Aorta (tissue), 5 donors: Measurements from ENCODE around the gene CITED4. TPM values are rescaled to one million over a fixed set of nuclear protein-coding genes. Genes with fewer than 3 reads are reported as not detected.
"Not testable (repeated sequence)": the region's sequence is repeated elsewhere in the genome, so short reads cannot be mapped to it uniquely, and the experiment has no call there.

Source experiments
- ATAC-seq: fragments of 200-7000 bp; cut with Tn5 transposase; one replicate; pipeline ENCODE4 v1.9.1; 2022; ENCODE audit warnings: moderate library complexity; ENCODE audit not compliant: low FRiP score
- DNase-seq, 2 donors: peaks; one replicate each; pipeline ENCODE4 v3.0.0-alpha.2; 2020
- H3K27ac ChIP-seq, 2 donors: one replicate each; pipeline ENCODE4 v1.5.1; 2013; ENCODE audit warnings: low read length in 2 of 2, mild to moderate bottlenecking in 2 of 2, moderate library complexity in 2 of 2, control low read depth in 1 of 2, inconsistent platforms in 1 of 2, low read depth in 1 of 2
- H3K27me3 ChIP-seq, 2 donors: one replicate each; pipeline ENCODE4 v1.6.1; 2013; ENCODE audit warnings: control low read depth in 1 of 2, low read length in 1 of 2, mild to moderate bottlenecking in 1 of 2, moderate library complexity in 1 of 2; ENCODE audit not compliant: insufficient read depth in 2 of 2, control insufficient read depth in 1 of 2
- H3K36me3 ChIP-seq, 2 donors: one replicate each; pipeline ENCODE4 v1.6.1; 2013; ENCODE audit warnings: control low read depth in 1 of 2, low read length in 1 of 2, mild to moderate bottlenecking in 1 of 2; ENCODE audit not compliant: insufficient read depth in 2 of 2, control insufficient read depth in 1 of 2
- H3K4me1 ChIP-seq, 2 donors: one replicate each; pipeline ENCODE4 v1.6.1; 2013; ENCODE audit warnings: low read length in 2 of 2, control low read depth in 1 of 2, mild to moderate bottlenecking in 1 of 2, moderate library complexity in 1 of 2; ENCODE audit not compliant: insufficient read depth in 2 of 2, control insufficient read depth in 1 of 2
- H3K4me3 ChIP-seq, 2 donors: one replicate each; pipeline ENCODE4 v1.5.1; 2013; ENCODE audit warnings: low read length in 2 of 2, control low read depth in 1 of 2, mild to moderate bottlenecking in 1 of 2
- H3K9me3 ChIP-seq: one replicate; pipeline ENCODE4 v1.6.1; 2013; ENCODE audit warnings: mild to moderate bottlenecking, low read length; ENCODE audit not compliant: control insufficient read depth
- WGBS, 2 donors: extraction: QIAGEN DNeasy Blood & Tissue Kit; methylation state at CpG; one replicate each; pipeline ENCODE4 v1.1.7; 2013; 5-methylcytosine and 5-hydroxymethylcytosine counted together
- intact Hi-C, 2 donors: fragments of 100-400 bp; cut with DNase I; formaldehyde crosslinking; loops; one replicate each; pipeline versions ENCODE4 v1.14.2 to v1.15.0; 2022
- polyA plus RNA-seq, 2 donors: library from polyadenylated mRNA; stranded (reverse); fragments of 200-250 nt; gene quantifications; one replicate each; pipeline ENCODE4 v1.2.3, GENCODE V29; 2013
- total RNA-seq, 2 donors: library from RNA; stranded (reverse); fragmentation: NEBNext Ultra II Directional; extraction: Animal tissue kit (Norgen Biotek cat#: 25700); gene quantifications; one replicate each; pipeline ENCODE4 v1.2.1, GENCODE V29; 2021
- donor health status: healthy with polysubstance abuse.
- donor health status: Bipolar disorder and iron deficiency.
- donor health status: DM: no; HTN: no; CAD: no.
- donor health status: DM: no; HTN: no; CAD: no.
- donor health status: DM: yes; HTN: yes; CAD: no.

CITED4 gene
- total and polyA plus RNA-seq, 4 donors: 4.0 to 19.0 (median 13.3) TPM

- DNase-seq: peak; percentile 59 to 85
- intact Hi-C loops: loop anchor here in 1 of 2 donors (5.0 kb wide), 1 partner anchor 35 kb away; no protein-coding TSS in a partner anchor
- Histone ChIP-seq H3K27ac (peak overlapping the region in 1 of 2 donors; percentile 15), H3K4me1 (peaks cover 2 to 3% of the 10 kb centered on the region in 2 donors), H3K4me3 (no peak overlapping the region), H3K27me3 (no peaks in the 10 kb centered on the region), H3K36me3 (no peaks in the 10 kb centered on the region), H3K9me3 (no peaks in the 10 kb centered on the region)
- ATAC-seq: peak; percentile 60
- 63 to 66% methylated on average over 18 of the region's 18 CpGs for WGBS, 2 donors
Measured at GRCh38 chr1:40901886-40902852, 40.0 kb upstream of the CITED4 start.

GRCh38 chr1:40899230-40899870 lies 37.2 kb upstream of the CITED4 start:
- intact Hi-C loops: loop anchor here in 1 of 2 donors (5.0 kb wide), 1 partner anchor 43 kb away; no protein-coding TSS in a partner anchor
- no peaks in the 10 kb centered on the region for H3K36me3 ChIP-seq
- no peaks in the 10 kb centered on the region for H3K27me3 ChIP-seq
- DNase-seq (no peak), ATAC-seq (no peak)
- H3K9me3 ChIP-seq: no peaks in the 10 kb centered on the region
- peaks cover 2 to 3% of the 10 kb centered on the region in 2 donors for H3K4me1 ChIP-seq
- WGBS, 2 donors: 87 to 88% methylated on average over 2 of the region's 2 CpGs
- no peak overlapping the region for H3K4me3 ChIP-seq
- no peak overlapping the region for H3K27ac ChIP-seq

- intact Hi-C loops: loop anchor here in 1 of 2 donors (5.0 kb wide), 1 partner anchor 44 kb away; no protein-coding TSS in a partner anchor
- Histone ChIP-seq H3K4me3 (no peak overlapping the region), H3K27me3 (no peaks in the 10 kb centered on the region), H3K4me1 (peaks cover 2 to 3% of the 10 kb centered on the region in 2 donors), H3K9me3 (peaks cover 4% of the 10 kb centered on the region), H3K36me3 (no peaks in the 10 kb centered on the region), H3K27ac (no peak overlapping the region)
- WGBS, 2 donors: 35 to 38% methylated on average over 4 of the region's 4 CpGs
- ATAC-seq (no peak), DNase-seq (no peak)
Measured at GRCh38 chr1:40898431-40898901, 36.3 kb upstream of the CITED4 start.

GRCh38 chr1:40897513-40897912 lies 35.4 kb upstream of the CITED4 start:
- Histone ChIP-seq H3K36me3 (no peaks in the 10 kb centered on the region), H3K4me3 (no peak overlapping the region), H3K4me1 (peaks cover 2 to 3% of the 10 kb centered on the region in 2 donors), H3K27ac (no peak overlapping the region), H3K9me3 (peaks cover 4% of the 10 kb centered on the region), H3K27me3 (no peaks in the 10 kb centered on the region)
- intact Hi-C loops: loop anchor here in 1 of 2 donors (5.0 kb wide), 1 partner anchor 45 kb away; no protein-coding TSS in a partner anchor
- no peak for ATAC-seq
- 21 to 25% methylated on average over 4 of the region's 4 CpGs for WGBS, 2 donors
- no peak for DNase-seq

GRCh38 chr1:40896482-40896881 lies 34.3 kb upstream of the CITED4 start:
- intact Hi-C loops: loop anchor here in 1 of 2 donors (5.0 kb wide), 1 partner anchor 46 kb away; no protein-coding TSS in a partner anchor
- Histone ChIP-seq H3K27me3 (no peaks in the 10 kb centered on the region), H3K4me1 (peaks cover 2 to 3% of the 10 kb centered on the region in 2 donors), H3K4me3 (no peak overlapping the region), H3K9me3 (peaks cover 4% of the 10 kb centered on the region), H3K27ac (no peak overlapping the region), H3K36me3 (no peaks in the 10 kb centered on the region)
- ATAC-seq: no peak
- 71 to 81% methylated on average over 3 of the region's 3 CpGs for WGBS, 2 donors
- DNase-seq: no peak

- H3K9me3 ChIP-seq: peaks cover 4% of the 10 kb centered on the region
- no peaks in the 10 kb centered on the region for H3K36me3 ChIP-seq
- WGBS, 2 donors: 91 to 96% methylated on average over 1 of the region's 1 CpG
- H3K4me3 ChIP-seq: no peak overlapping the region
- no peak for ATAC-seq
- DNase-seq: no peak
- no peaks in the 10 kb centered on the region for H3K27me3 ChIP-seq
- peaks cover 2 to 3% of the 10 kb centered on the region in 2 donors for H3K4me1 ChIP-seq
- H3K27ac ChIP-seq: no peak overlapping the region
- intact Hi-C loops: loop anchor here in 1 of 2 donors (5.0 kb wide), 1 partner anchor 47 kb away; no protein-coding TSS in a partner anchor
Measured at GRCh38 chr1:40895601-40896000, 33.4 kb upstream of the CITED4 start.

GRCh38 chr1:40894858-40895257 lies 32.7 kb upstream of the CITED4 start:
- WGBS, 2 donors: 91 to 97% methylated on average over 2 of the region's 2 CpGs
- not testable (repeated sequence) for H3K27me3 ChIP-seq, H3K4me3 ChIP-seq, H3K36me3 ChIP-seq, ATAC-seq, H3K9me3 ChIP-seq, DNase-seq, H3K4me1 ChIP-seq, H3K27ac ChIP-seq
- intact Hi-C loops: loop anchor here in 1 of 2 donors (5.0 kb wide), 1 partner anchor 47 kb away; no protein-coding TSS in a partner anchor

- Histone ChIP-seq H3K4me3 (no peak overlapping the region), H3K4me1 (peaks cover 2 to 3% of the 10 kb centered on the region in 2 donors), H3K27me3 (no peaks in the 10 kb centered on the region), H3K36me3 (no peaks in the 10 kb centered on the region), H3K9me3 (peaks cover 4% of the 10 kb centered on the region), H3K27ac (no peak overlapping the region)
- intact Hi-C loops: no loop called here
- DNase-seq: no peak
- no peak for ATAC-seq
Measured at GRCh38 chr1:40894455-40894854, 32.3 kb upstream of the CITED4 start.
